Spleen (tissue), 11 donors: ENCODE data around the gene NLRP10. TPM values are rescaled to one million over a fixed set of nuclear protein-coding genes. Genes with fewer than 3 reads are reported as not detected.

ENCODE experiments used
- DNase-seq: peaks from one replicate; pipeline ENCODE4 v3.0.0-alpha.2; 2020
- H3K27ac ChIP-seq, 8 donors: fragments of 200-600 bp; sonication (generic) in 7 of 8; 1 replicate in 4 of 8; 2 replicates in 4 of 8; pipeline versions ENCODE4 v1.5.0 to v1.8.0; 2016 to 2021; ENCODE audit warnings: inconsistent platforms in 4 of 8, mild to moderate bottlenecking in 4 of 8, moderate library complexity in 1 of 8
- H3K27me3 ChIP-seq, 7 donors: fragments of 200-600 bp; sonication (generic) in 6 of 7; replicated peaks in 1 of 7; 1 replicate in 4 of 7; 2 replicates in 3 of 7; pipeline versions ENCODE4 v1.5.0 to v1.8.0; 2016 to 2021; ENCODE audit warnings: inconsistent platforms in 3 of 7, mild to moderate bottlenecking in 1 of 7
- H3K36me3 ChIP-seq, 6 donors: fragments of 200-600 bp; sonication (generic) in 5 of 6; 1 replicate in 4 of 6; 2 replicates in 2 of 6; pipeline versions ENCODE4 v1.5.0 to v1.8.0; 2016 to 2021; ENCODE audit warnings: inconsistent platforms in 2 of 6
- H3K4me1 ChIP-seq, 6 donors: fragments of 200-600 bp; sonication (generic) in 5 of 6; 1 replicate in 3 of 6; 2 replicates in 3 of 6; pipeline versions ENCODE4 v1.5.0 to v1.8.0; 2016 to 2021; ENCODE audit warnings: inconsistent platforms in 3 of 6
- H3K4me3 ChIP-seq, 8 donors: fragments of 200-600 bp; sonication (generic) in 7 of 8; 1 replicate in 4 of 8; 2 replicates in 4 of 8; pipeline versions ENCODE4 v1.5.0 to v1.8.0; 2016 to 2021; ENCODE audit warnings: inconsistent platforms in 4 of 8, mild to moderate bottlenecking in 4 of 8, moderate library complexity in 2 of 8
- H3K9me3 ChIP-seq, 8 donors: fragments of 200-600 bp; sonication (generic) in 7 of 8; 1 replicate in 4 of 8; 2 replicates in 4 of 8; pipeline versions ENCODE4 v1.5.0 to v1.8.0; 2016 to 2021; ENCODE audit warnings: inconsistent platforms in 4 of 8
- CTCF ChIP-seq, 11 experiments: fragments of 200-600 bp in 7 of 11; fragments of 450-650 bp in 4 of 11; sonication (generic) in 4 of 11; IDR thresholded peaks in 8 of 11; conservative IDR thresholded peaks in 3 of 11; 1 replicate in 7 of 11; 2 replicates in 4 of 11; pipeline versions ENCODE4 v1.4.0 to v1.8.0; 2016 to 2021; ENCODE audit warnings: antibody characterized with exemption in 11 of 11, inconsistent platforms in 4 of 11, mild to moderate bottlenecking in 1 of 11
- POLR2A ChIP-seq, 3 donors: fragments of 450-650 bp; IDR thresholded peaks; one replicate each; pipeline ENCODE4 v1.5.1; 2017; ENCODE audit warnings: antibody characterized with exemption in 3 of 3, mild to moderate bottlenecking in 1 of 3
- POLR2AphosphoS5 ChIP-seq, 3 donors: sonication (generic); formaldehyde crosslinking; IDR thresholded peaks; one replicate each; pipeline ENCODE4 v1.5.1; 2017; ENCODE audit warnings: antibody characterized with exemption in 3 of 3
- WGBS, 5 donors: extraction: QIAGEN DNeasy Blood & Tissue Kit in 3 of 5; methylation state at CpG; one replicate each; pipeline versions ENCODE4 v1.1.5 to v1.1.7; 2013 to 2018; 5-methylcytosine and 5-hydroxymethylcytosine counted together
- intact Hi-C: fragments of 100-400 bp; cut with DNase I; formaldehyde crosslinking; loops from one replicate; pipeline ENCODE4 v1.15.0; 2023; ENCODE audit warnings: low total_unique reads
- polyA plus RNA-seq, 3 donors: library from polyadenylated mRNA; stranded (reverse); fragments of 200-250 nt; gene quantifications; one replicate each; pipeline ENCODE4 v1.2.1, GENCODE V29; 2013
- total RNA-seq, 7 donors: library from RNA; depleted of rRNA in 3 of 7; stranded (reverse); fragments of >200 nt in 3 of 7; fragmentation: NEBNext Ultra II Directional in 4 of 7; extraction: Animal tissue kit (Norgen Biotek cat#: 25700) in 4 of 7; gene quantifications; one replicate each; pipeline versions ENCODE4 v1.1.0 to v1.2.1, GENCODE V29; 2016 to 2021
- donor health status: healthy with polysubstance abuse.
- donor health status: DM: no; HTN: no; CAD: no; lungs with moderate emphysema.
- donor health status: DM: no; HTN: no; CAD: no.
- donor health status: Bipolar disorder and iron deficiency.
- donor health status: healthy.
- donor health status: DM: no; HTN: no; CAD: no.
- donor health status: DM: yes; HTN: yes; CAD: no.

The NLRP10 gene
- total and polyA plus RNA-seq, 10 donors: not detected

DNA sequence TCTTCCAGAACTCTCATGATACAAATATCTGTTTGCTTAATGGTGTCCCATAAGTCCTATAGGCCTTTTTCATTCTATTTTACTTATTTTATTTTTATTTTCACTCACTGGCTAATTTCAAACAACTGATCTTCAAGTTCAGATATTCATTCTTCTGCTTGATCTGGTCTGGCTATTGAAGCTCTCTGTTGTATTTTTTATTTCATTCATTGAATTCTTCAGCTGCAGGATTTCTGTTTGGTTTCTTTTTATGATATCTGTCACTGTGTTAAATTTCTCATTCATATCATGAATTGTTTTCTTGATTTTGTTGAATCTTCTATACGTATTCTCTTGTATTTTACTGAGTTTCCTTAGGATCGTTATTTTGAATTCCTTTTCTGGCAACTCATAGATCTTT, 21.1 kb downstream of the NLRP10 start:
- Histone ChIP-seq H3K4me3 (no peak overlapping the region), H3K27ac (no peak overlapping the region), H3K36me3 (no peaks in the 10 kb centered on the region), H3K4me1 (no peaks in the 10 kb centered on the region), H3K9me3 (peaks cover 4 to 47% (median 34%) of the 10 kb centered on the region in 8 donors), H3K27me3 (peaks cover 0 to 13% (median 0%) of the 10 kb centered on the region in 7 donors)
- no peak for DNase-seq
- WGBS, 5 donors: 79 to 96% (median 88%) methylated on average over 2 of the region's 2 CpGs
- TF ChIP-seq CTCF (IDR thresholded peaks at IDR 0.05 in 8 of 11, conservative IDR thresholded peaks at IDR 0.05 in 3 of 11) (no peak), POLR2AphosphoS5 (IDR thresholded peaks at IDR 0.05) (no peak), POLR2A (IDR thresholded peaks at IDR 0.05) (no peak)
- intact Hi-C loops: no loop called here

- Histone ChIP-seq H3K27me3 (peaks cover 0 to 9% (median 0%) of the 10 kb centered on the region in 7 donors), H3K27ac (no peak within 1 kb of the TSS), H3K4me1 (no peaks in the 10 kb centered on the region), H3K4me3 (no peak within 1 kb of the TSS), H3K36me3 (no peaks in the 10 kb centered on the region), H3K9me3 (peaks cover 4 to 47% (median 34%) of the 10 kb centered on the region in 8 donors)
- TF ChIP-seq CTCF (IDR thresholded peaks at IDR 0.05 in 8 of 11, conservative IDR thresholded peaks at IDR 0.05 in 3 of 11) (no peak), POLR2AphosphoS5 (IDR thresholded peaks at IDR 0.05) (no peak), POLR2A (IDR thresholded peaks at IDR 0.05) (no peak)
- DNase-seq: no peak
- WGBS, 5 donors: 82 to 92% (median 90%) methylated on average over 2 of the region's 2 CpGs
- intact Hi-C loops: no loop called here
These were observed 23.6 kb downstream of the NLRP10 start, which contains the start of gene OR10A3 for GRCh38 chr11:7941608-7942007. TSS of gene OR10A3 (minus strand) at chr11:7941708. CDS start at chr11:7939520, 2,188 bp downstream.

- H3K27me3 ChIP-seq: peaks cover 0 to 9% (median 0%) of the 10 kb centered on the region in 7 donors
- peaks cover 4 to 45% (median 34%) of the 10 kb centered on the region in 8 donors for H3K9me3 ChIP-seq
- intact Hi-C loops: no loop called here
- H3K4me1 ChIP-seq: no peaks in the 10 kb centered on the region
- WGBS, 5 donors: 54 to 73% (median 68%) methylated on average over 5 of the region's 5 CpGs
- H3K27ac ChIP-seq: no peak overlapping the region
- TF ChIP-seq POLR2AphosphoS5 (IDR thresholded peaks at IDR 0.05): no peak
- TF ChIP-seq CTCF (IDR thresholded peaks at IDR 0.05 in 8 of 11, conservative IDR thresholded peaks at IDR 0.05 in 3 of 11): no peak
- no peak for TF ChIP-seq POLR2A (IDR thresholded peaks at IDR 0.05)
- DNase-seq: no peak
- no peaks in the 10 kb centered on the region for H3K36me3 ChIP-seq
- H3K4me3 ChIP-seq: no peak overlapping the region
These were observed 24.1 kb downstream of the NLRP10 start for GRCh38 chr11:7941146-7941545.

DNA sequence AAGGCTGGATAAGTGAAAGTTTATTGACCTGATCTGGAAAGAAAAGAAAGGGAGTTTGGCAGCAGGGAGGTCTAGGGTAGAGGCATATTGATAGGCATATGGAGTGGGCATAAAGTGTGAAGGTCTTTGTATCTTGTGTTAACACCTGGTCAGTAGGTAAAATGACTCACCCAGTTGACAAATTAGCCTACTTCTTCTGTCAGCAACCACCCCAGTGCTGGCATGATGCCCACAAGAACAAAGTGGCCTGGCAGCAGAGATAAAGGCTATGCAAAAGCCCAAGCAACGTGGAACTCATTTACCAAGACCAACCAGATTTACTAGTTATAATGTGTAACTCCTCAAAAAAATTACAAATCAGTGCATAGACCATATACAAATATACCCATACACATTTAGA, 28.6 kb downstream of the NLRP10 start:
- Histone ChIP-seq H3K9me3 (peaks cover 0 to 5% (median 0%) of the 10 kb centered on the region in 8 donors), H3K27ac (no peak overlapping the region), H3K4me1 (no peaks in the 10 kb centered on the region), H3K36me3 (no peaks in the 10 kb centered on the region), H3K4me3 (no peak overlapping the region), H3K27me3 (peaks cover 0 to 13% (median 0%) of the 10 kb centered on the region in 7 donors)
- TF ChIP-seq CTCF (IDR thresholded peaks at IDR 0.05 in 8 of 11, conservative IDR thresholded peaks at IDR 0.05 in 3 of 11) (no peak), POLR2A (IDR thresholded peaks at IDR 0.05) (no peak), POLR2AphosphoS5 (IDR thresholded peaks at IDR 0.05) (no peak)
- intact Hi-C loops: no loop called here
- no peak for DNase-seq
- WGBS, 5 donors: 0 to 35% (median 25%) methylated on average over 1 of the region's 1 CpG
